Heart left ventricle (tissue), 16 donors: ENCODE results near the gene S100A1. TPM values are rescaled to one million over a fixed set of nuclear protein-coding genes. Genes with fewer than 3 reads are reported as not detected.
A peak's percentile ranks its signal among the peaks of the same experiment; 100 is the strongest.

ENCODE experiments used
- ATAC-seq, 4 donors: fragments of 200-7000 bp; cut with Tn5 transposase; one replicate each; pipeline ENCODE4 v1.9.1; 2020 to 2022; ENCODE audit warnings: moderate library complexity in 4 of 4, mild to moderate bottlenecking in 3 of 4, moderate number of reproducible peaks in 1 of 4
- DNase-seq, 5 donors: peaks; one replicate each; pipeline ENCODE4 v3.0.0-alpha.2; 2020
- H3K27ac ChIP-seq, 12 donors: fragments of 200-600 bp; sonication (generic) in 4 of 12; one replicate each; pipeline versions ENCODE4 v1.5.0 to v1.8.0; 2016 to 2022; ENCODE audit warnings: mild to moderate bottlenecking in 2 of 12
- H3K27me3 ChIP-seq, 9 donors: fragments of 200-600 bp; sonication (generic) in 2 of 9; one replicate each; pipeline versions ENCODE4 v1.5.1 to v1.8.0; 2016 to 2022; ENCODE audit warnings: mild to moderate bottlenecking in 3 of 9
- H3K36me3 ChIP-seq, 9 donors: fragments of 200-600 bp; sonication (generic) in 2 of 9; one replicate each; pipeline versions ENCODE4 v1.5.0 to v1.8.0; 2018 to 2022; ENCODE audit warnings: mild to moderate bottlenecking in 2 of 9
- H3K4me1 ChIP-seq, 12 donors: fragments of 200-600 bp; sonication (generic) in 4 of 12; one replicate each; pipeline versions ENCODE4 v1.5.0 to v1.8.0; 2016 to 2022; ENCODE audit warnings: mild to moderate bottlenecking in 3 of 12
- H3K4me3 ChIP-seq, 12 donors: fragments of 200-600 bp; sonication (generic) in 4 of 12; one replicate each; pipeline versions ENCODE4 v1.5.0 to v1.8.0; 2017 to 2022; ENCODE audit warnings: mild to moderate bottlenecking in 9 of 12, moderate library complexity in 4 of 12
- H3K9me3 ChIP-seq, 12 donors: fragments of 200-600 bp; sonication (generic) in 4 of 12; one replicate each; pipeline versions ENCODE4 v1.5.0 to v1.8.0; 2016 to 2022; ENCODE audit warnings: mild to moderate bottlenecking in 1 of 12
- POLR2A ChIP-seq, 2 donors: fragments of 450-650 bp; IDR thresholded peaks; one replicate each; pipeline ENCODE4 v1.6.1; 2017; ENCODE audit warnings: antibody characterized with exemption in 2 of 2, mild to moderate bottlenecking in 2 of 2, moderate library complexity in 2 of 2
- WGBS, 4 donors: extraction: QIAGEN DNeasy Blood & Tissue Kit in 2 of 4; methylation state at CpG; one replicate each; pipeline versions ENCODE4 v1.1.5 to v1.1.7; 2013 to 2018; 5-methylcytosine and 5-hydroxymethylcytosine counted together
- intact Hi-C, 10 donors: fragments of 100-400 bp; cut with DNase I; formaldehyde crosslinking; loops; one replicate each; pipeline versions ENCODE4 v1.11.1 to v1.14.2; 2022
- polyA plus RNA-seq, 2 donors: library from polyadenylated mRNA; stranded (reverse); fragments of 200-250 nt; gene quantifications; one replicate each; pipeline ENCODE4 v1.2.3, GENCODE V29; 2013
- total RNA-seq, 9 donors: library from RNA; depleted of rRNA in 2 of 9; stranded (reverse); fragments of >200 nt in 2 of 9; fragmentation: NEBNext Ultra II Directional in 3 of 9; extraction: Animal tissue kit (Norgen Biotek cat#: 25700) in 3 of 9; gene quantifications; one replicate each; pipeline versions ENCODE4 v1.1.0 to v1.2.4, GENCODE V29; 2016 to 2023
- TF ChIP-seq, protein P1 (sequence below), 12 donors: fragments of 200-600 bp; sonication (generic) in 4 of 12; IDR thresholded peaks; one replicate each; pipeline versions ENCODE4 v1.5.0 to v1.8.0; 2018 to 2022; ENCODE audit warnings: antibody characterized with exemption in 12 of 12, mild to moderate bottlenecking in 5 of 12
- donor health status: ischemic (EF 13 %, LVEDD 7.1; RV severe dilation, severe dysfunction).
- donor health status: healthy with polysubstance abuse.
- donor health status: DM: no; HTN: yes; CAD: no.
- donor health status: DM: no; HTN: no; CAD: no.
- donor health status: ischemic (EF 25% LVEDD 6.9; RV normal size, moderate dysfunction).
- donor health status: ischemic (EF 25% LVEDD 5.7; RV mildly dilated, moderate dysfunction).
- donor health status: healthy.
- donor health status: DM: yes; HTN: yes; CAD: no.
- donor health status: ischemic (EF 35%, LVEDD 5.7; RV mildly dilated, moderate dysfunction).
- donor health status: nonischemic (EF 11% LVEDD 7.7; RV severe dilation, severe dysfunction).
- donor health status: DM: yes; HTN: yes; CAD: no.
- donor health status: PGD.
- donor health status: ischemic (EF 29% LVEDD 5.4; RV normal size, mild dysfunction).
- donor health status: nonischemic (EF 23%, LVEDD 6.1; RV moderate dilation, normal function).

S100A1 gene
- total and polyA plus RNA-seq, 11 donors: 752 to 3,565 (median 2,114) TPM

DNA sequence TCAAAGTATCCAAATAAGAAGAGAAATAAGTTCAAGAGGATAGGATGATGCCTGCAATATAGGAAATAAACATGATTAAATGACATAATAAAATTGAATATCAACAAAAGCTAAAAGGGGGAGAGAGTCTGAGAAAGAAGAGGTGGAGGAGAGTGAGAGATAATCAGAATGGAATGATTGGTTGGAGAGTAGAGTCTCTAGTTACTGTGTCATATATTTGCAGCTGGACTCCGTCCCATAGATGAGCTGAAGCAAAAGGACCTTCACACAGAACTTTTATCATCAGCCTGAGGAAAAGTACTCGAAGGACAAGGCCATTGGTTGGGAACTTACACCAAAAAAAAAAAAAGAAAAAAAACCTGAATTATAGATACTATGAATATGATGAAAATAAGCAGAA, 39.8 kb upstream of the S100A1 start:
- Histone ChIP-seq H3K27me3 (no peaks in the 10 kb centered on the region), H3K4me3 (no peak overlapping the region), H3K9me3 (no peaks in the 10 kb centered on the region), H3K36me3 (no peaks in the 10 kb centered on the region), H3K27ac (no peak overlapping the region), H3K4me1 (peaks cover 0 to 10% (median 2%) of the 10 kb centered on the region in 12 donors)
- intact Hi-C loops: no loop called here
- TF ChIP-seq, protein P1, sequence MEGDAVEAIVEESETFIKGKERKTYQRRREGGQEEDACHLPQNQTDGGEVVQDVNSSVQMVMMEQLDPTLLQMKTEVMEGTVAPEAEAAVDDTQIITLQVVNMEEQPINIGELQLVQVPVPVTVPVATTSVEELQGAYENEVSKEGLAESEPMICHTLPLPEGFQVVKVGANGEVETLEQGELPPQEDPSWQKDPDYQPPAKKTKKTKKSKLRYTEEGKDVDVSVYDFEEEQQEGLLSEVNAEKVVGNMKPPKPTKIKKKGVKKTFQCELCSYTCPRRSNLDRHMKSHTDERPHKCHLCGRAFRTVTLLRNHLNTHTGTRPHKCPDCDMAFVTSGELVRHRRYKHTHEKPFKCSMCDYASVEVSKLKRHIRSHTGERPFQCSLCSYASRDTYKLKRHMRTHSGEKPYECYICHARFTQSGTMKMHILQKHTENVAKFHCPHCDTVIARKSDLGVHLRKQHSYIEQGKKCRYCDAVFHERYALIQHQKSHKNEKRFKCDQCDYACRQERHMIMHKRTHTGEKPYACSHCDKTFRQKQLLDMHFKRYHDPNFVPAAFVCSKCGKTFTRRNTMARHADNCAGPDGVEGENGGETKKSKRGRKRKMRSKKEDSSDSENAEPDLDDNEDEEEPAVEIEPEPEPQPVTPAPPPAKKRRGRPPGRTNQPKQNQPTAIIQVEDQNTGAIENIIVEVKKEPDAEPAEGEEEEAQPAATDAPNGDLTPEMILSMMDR (IDR thresholded peaks at IDR 0.05): no peak
- no peak for TF ChIP-seq POLR2A (IDR thresholded peaks at IDR 0.05)
- ATAC-seq (no peak), DNase-seq (no peak)
- 79 to 86% (median 83%) methylated on average over 2 of the region's 2 CpGs for WGBS, 4 donors

DNA sequence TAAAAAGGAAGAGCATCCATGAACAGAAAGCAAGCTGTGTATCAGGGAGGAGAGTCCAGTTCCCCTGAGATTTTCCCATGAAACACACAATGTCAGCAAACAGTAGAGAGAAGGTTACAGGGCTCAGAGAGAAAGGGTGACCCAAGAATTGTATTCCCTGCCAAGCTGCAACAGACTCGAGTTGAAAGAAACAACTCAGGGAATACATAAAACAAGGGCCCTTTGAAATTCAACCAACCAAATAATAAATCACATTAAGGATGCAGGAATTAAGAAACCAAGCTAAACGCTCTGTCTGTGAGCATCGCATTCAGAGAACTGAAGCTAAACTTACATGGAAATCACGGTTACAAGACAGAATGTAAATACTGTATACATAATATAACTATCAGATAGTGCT, 35.5 kb upstream of the S100A1 start:
- H3K27ac ChIP-seq: no peak overlapping the region
- TF ChIP-seq POLR2A (IDR thresholded peaks at IDR 0.05): no peak
- TF ChIP-seq, protein P1 (IDR thresholded peaks at IDR 0.05): no peak
- H3K4me3 ChIP-seq: no peak overlapping the region
- intact Hi-C loops: no loop called here
- H3K4me1 ChIP-seq: peaks cover 0 to under 1% (median 0%) of the 10 kb centered on the region in 12 donors
- no peaks in the 10 kb centered on the region for H3K9me3 ChIP-seq
- no peaks in the 10 kb centered on the region for H3K27me3 ChIP-seq
- WGBS, 4 donors: 63 to 72% (median 71%) methylated on average over 4 of the region's 4 CpGs
- ATAC-seq (no peak), DNase-seq (no peak)
- H3K36me3 ChIP-seq: no peaks in the 10 kb centered on the region

DNA sequence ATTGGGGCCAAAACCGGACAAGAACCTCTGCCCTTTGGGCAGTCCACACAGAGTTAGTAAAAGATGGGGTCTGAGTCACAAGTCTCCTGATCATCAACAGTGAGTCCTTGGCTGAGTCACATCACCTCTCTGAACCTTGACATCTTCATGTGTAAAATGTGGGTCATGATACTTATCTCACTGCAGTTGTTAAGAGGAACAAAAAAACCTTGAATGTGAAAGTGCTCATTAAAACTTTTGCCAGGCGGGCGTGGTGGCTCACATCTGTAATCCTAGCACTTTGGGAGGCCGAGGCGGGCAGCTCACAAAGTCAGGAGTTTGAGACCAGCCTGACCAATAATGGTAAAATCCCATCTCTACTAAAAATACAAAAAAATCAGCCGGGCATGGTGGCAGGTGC, 31.0 kb upstream of the S100A1 start:
- DNase-seq (no peak), ATAC-seq (no peak)
- no peak overlapping the region for H3K4me3 ChIP-seq
- no peaks in the 10 kb centered on the region for H3K27me3 ChIP-seq
- WGBS, 4 donors: 92 to 97% (median 95%) methylated on average over 6 of the region's 6 CpGs
- intact Hi-C loops: no loop called here
- peaks cover 0 to 10% (median 0%) of the 10 kb centered on the region in 9 donors for H3K36me3 ChIP-seq
- no peaks in the 10 kb centered on the region for H3K9me3 ChIP-seq
- TF ChIP-seq, protein P1 (IDR thresholded peaks at IDR 0.05): no peak
- no peak for TF ChIP-seq POLR2A (IDR thresholded peaks at IDR 0.05)
- peaks cover 0 to 12% (median 0%) of the 10 kb centered on the region in 12 donors for H3K4me1 ChIP-seq
- H3K27ac ChIP-seq: no peak overlapping the region

GRCh38 chr1:153598309-153599172, 29.7 kb upstream of the S100A1 start:
- Histone ChIP-seq H3K27me3 (no peaks in the 10 kb centered on the region), H3K36me3 (peaks cover 0 to 10% (median 0%) of the 10 kb centered on the region in 9 donors), H3K9me3 (no peaks in the 10 kb centered on the region), H3K27ac (peak overlapping the region in 6 of 12 donors; percentile 1 to 38 (median 28)), H3K4me1 (peaks cover 0 to 18% (median 0%) of the 10 kb centered on the region in 12 donors), H3K4me3 (no peak overlapping the region)
- WGBS, 4 donors: 57 to 78% (median 69%) methylated on average over 7 of the region's 7 CpGs
- ATAC-seq: peak in 3 of 4 donors; percentile 41 to 88 (median 56)
- intact Hi-C loops: no loop called here
- no peak for DNase-seq
- TF ChIP-seq POLR2A (IDR thresholded peaks at IDR 0.05): no peak
- TF ChIP-seq, protein P1 (IDR thresholded peaks at IDR 0.05): no peak
